Measurements from ENCODE around the gene SEC24B.

The SEC24B gene

DNA sequence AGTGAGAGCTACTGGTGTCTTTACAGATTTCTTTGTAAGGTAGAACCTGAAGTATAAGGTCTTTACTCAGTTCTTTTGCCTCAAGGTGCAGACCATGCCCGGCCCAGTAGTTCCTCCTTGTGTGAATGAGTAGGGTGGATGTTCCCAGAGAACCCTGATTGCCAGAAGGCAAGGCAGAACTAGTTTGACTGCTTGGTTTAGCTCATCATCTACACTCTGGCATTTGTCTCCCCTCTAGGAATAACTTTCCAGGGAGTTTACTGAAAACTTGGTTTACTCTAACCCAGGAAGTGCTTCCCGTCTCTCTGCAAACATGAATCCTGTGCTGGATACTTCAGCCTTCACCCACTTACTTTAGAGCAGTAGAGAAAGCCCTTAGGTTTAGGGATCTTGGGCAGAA, 155.5 kb downstream of the SEC24B start:
- no peak for DNase-seq

GRCh38 chr4:109589605-109590004, 156.0 kb downstream of the SEC24B start:
- DNase-seq: no peak

All from stimulated activated CD4-positive, alpha-beta T cell treated with anti-CD3 and anti-CD28 coated beads, Interleukin-2, amount 100 ng/mL, for 24 hours (primary cell).